Spinal cord (tissue), 10 donors: Measurements from ENCODE around the gene CHRNG. TPM values are rescaled to one million over a fixed set of nuclear protein-coding genes. Genes with fewer than 3 reads are reported as not detected.
"Not testable (repeated sequence)": the region's sequence is repeated elsewhere in the genome, so short reads cannot be mapped to it uniquely, and the experiment has no call there.

Experiments used
- DNase-seq, 6 donors: peaks; one replicate each; pipeline versions ENCODE4 v3.0.0 to v3.0.0-alpha.2; 2013 to 2015; ENCODE audit warnings: low spot score in 6 of 6, low read depth in 4 of 6
- H3K27ac ChIP-seq: one replicate; pipeline ENCODE4 v1.5.1; 2013; ENCODE audit warnings: low read depth, low read length, control low read depth
- H3K27me3 ChIP-seq: one replicate; pipeline ENCODE4 v1.6.1; 2013; ENCODE audit warnings: low read length; ENCODE audit not compliant: control insufficient read depth, insufficient read depth
- H3K36me3 ChIP-seq: one replicate; pipeline ENCODE4 v1.6.1; 2013; ENCODE audit warnings: low read length; ENCODE audit not compliant: control insufficient read depth, insufficient read depth
- H3K4me1 ChIP-seq: one replicate; pipeline ENCODE4 v1.6.1; 2013; ENCODE audit warnings: low read length; ENCODE audit not compliant: control insufficient read depth, insufficient read depth
- H3K4me3 ChIP-seq: one replicate; pipeline ENCODE4 v1.5.1; 2013; ENCODE audit warnings: low read depth, low read length, control low read depth
- H3K9me3 ChIP-seq: one replicate; pipeline ENCODE4 v1.6.1; 2013; ENCODE audit warnings: low read length; ENCODE audit not compliant: control insufficient read depth, insufficient read depth
- WGBS: methylation state at CpG from one replicate; pipeline ENCODE4 v1.1.5; 2013; ENCODE audit warnings: missing lambda C conversion rate; ENCODE audit not compliant: insufficient coverage; 5-methylcytosine and 5-hydroxymethylcytosine counted together
- polyA plus RNA-seq, 2 donors: library from polyadenylated mRNA; unstranded; fragments of 120-200 nt; gene quantifications; one replicate each; pipeline ENCODE4 v1.2.1, GENCODE V29; 2013; ENCODE audit not compliant: insufficient read length in 2 of 2
- total RNA-seq, 2 donors: library from RNA; depleted of rRNA in 1 of 2; stranded (reverse); fragments of 120-200 nt in 1 of 2; fragments of >200 nt in 1 of 2; gene quantifications; one replicate each; pipeline versions ENCODE4 v1.2.3 to v1.2.4, GENCODE V29; 2013 to 2014
- donor health status: healthy.

Gene CHRNG
- total and polyA plus RNA-seq, 4 donors = 0.06 to 0.35 (median 0.35) TPM; not detected in 1

GRCh38 chr2:232525791-232526371 is 13.6 kb upstream of the CHRNG start, which contains the start of gene CHRND:
CHRND (plus strand) TSS chr2:232526160; CDS start chr2:232526216, 56 bp downstream.
- Histone ChIP-seq H3K27ac (no peak within 1 kb of the TSS), H3K36me3 (peaks cover 5% of the 10 kb centered on the region), H3K4me3 (no peak within 1 kb of the TSS), H3K27me3 (peaks cover 36% of the 10 kb centered on the region), H3K9me3 (no peaks in the 10 kb centered on the region), H3K4me1 (peaks cover 35% of the 10 kb centered on the region)
- no peak for DNase-seq
- 8% methylated on average over 9 of the region's 18 CpGs for WGBS

- Histone ChIP-seq H3K27me3 (peaks cover 31% of the 10 kb centered on the region), H3K9me3 (no peaks in the 10 kb centered on the region), H3K36me3 (peaks cover 5% of the 10 kb centered on the region), H3K4me3 (no peak overlapping the region), H3K4me1 (peaks cover 33% of the 10 kb centered on the region), H3K27ac (no peak overlapping the region)
- no peak for DNase-seq
- 58% methylated on average over 7 of the region's 13 CpGs for WGBS
Observed at GRCh38 chr2:232526372-232526941, 13.0 kb upstream of the CHRNG start.

GRCh38 chr2:232527905-232528470 is 11.5 kb upstream of the CHRNG start:
- H3K4me1 ChIP-seq = peaks cover 18% of the 10 kb centered on the region
- DNase-seq = no peak
- no peak overlapping the region for H3K27ac ChIP-seq
- H3K4me3 ChIP-seq = no peak overlapping the region
- H3K27me3 ChIP-seq = peaks cover 23% of the 10 kb centered on the region
- 75% methylated on average over 6 of the region's 6 CpGs for WGBS
- peaks cover 5% of the 10 kb centered on the region for H3K36me3 ChIP-seq
- no peaks in the 10 kb centered on the region for H3K9me3 ChIP-seq

GRCh38 chr2:232528746-232529460 is 10.6 kb upstream of the CHRNG start:
- peaks cover 14% of the 10 kb centered on the region for H3K27me3 ChIP-seq
- H3K9me3 ChIP-seq = no peaks in the 10 kb centered on the region
- DNase-seq = no peak
- peaks cover 5% of the 10 kb centered on the region for H3K36me3 ChIP-seq
- H3K27ac ChIP-seq = no peak overlapping the region
- peaks cover 10% of the 10 kb centered on the region for H3K4me1 ChIP-seq
- WGBS = 87% methylated on average over 9 of the region's 11 CpGs
- no peak overlapping the region for H3K4me3 ChIP-seq

GRCh38 chr2:232529806-232530547 is 9.5 kb upstream of the CHRNG start:
- 88% methylated on average over 16 of the region's 17 CpGs for WGBS
- H3K4me3 ChIP-seq = no peak overlapping the region
- peaks cover 5% of the 10 kb centered on the region for H3K27me3 ChIP-seq
- H3K27ac ChIP-seq = no peak overlapping the region
- H3K9me3 ChIP-seq = no peaks in the 10 kb centered on the region
- H3K36me3 ChIP-seq = peaks cover 2% of the 10 kb centered on the region
- no peaks in the 10 kb centered on the region for H3K4me1 ChIP-seq
- DNase-seq = no peak

GRCh38 chr2:232530626-232531260 is 8.7 kb upstream of the CHRNG start:
- H3K4me1 ChIP-seq = no peaks in the 10 kb centered on the region
- H3K9me3 ChIP-seq = no peaks in the 10 kb centered on the region
- WGBS = 88% methylated on average over 4 of the region's 9 CpGs
- H3K36me3 ChIP-seq = no peaks in the 10 kb centered on the region
- H3K27ac ChIP-seq = no peak overlapping the region
- H3K4me3 ChIP-seq = no peak overlapping the region
- no peak for DNase-seq
- H3K27me3 ChIP-seq = no peaks in the 10 kb centered on the region

GRCh38 chr2:232532419-232532818 is 7.1 kb upstream of the CHRNG start:
- H3K27me3 ChIP-seq = no peaks in the 10 kb centered on the region
- H3K27ac ChIP-seq = no peak overlapping the region
- no peaks in the 10 kb centered on the region for H3K4me1 ChIP-seq
- DNase-seq = no peak
- H3K36me3 ChIP-seq = no peaks in the 10 kb centered on the region
- WGBS = 75% methylated on average over 7 of the region's 9 CpGs
- H3K9me3 ChIP-seq = peaks cover 3% of the 10 kb centered on the region
- no peak overlapping the region for H3K4me3 ChIP-seq

GRCh38 chr2:232532821-232533220 is 6.7 kb upstream of the CHRNG start:
- 75% methylated on average over 7 of the region's 7 CpGs for WGBS
- DNase-seq, H3K4me3 ChIP-seq, H3K9me3 ChIP-seq, H3K27ac ChIP-seq, H3K36me3 ChIP-seq, H3K4me1 ChIP-seq, H3K27me3 ChIP-seq: not testable (repeated sequence)
